Activated CD4-positive, CD25-positive, alpha-beta regulatory T cell (primary cell): ENCODE measurements around the gene KLF7.

Source experiments
- DNase-seq, 4 experiments: peaks; one replicate each; lab custom pipeline; 2025; lab: John Stamatoyannopoulos, UW

The KLF7 gene

GRCh38 chr2:207091928-207092327 is 73.8 kb downstream of the KLF7 start:
- DNase-seq = no peak

- no peak for DNase-seq
Measured at GRCh38 chr2:207091176-207091575, 74.6 kb downstream of the KLF7 start.

- DNase-seq = no peak
Measured at GRCh38 chr2:207090389-207090788, 75.4 kb downstream of the KLF7 start.

- DNase-seq = no peak
Measured at GRCh38 chr2:207088839-207089238, 76.9 kb downstream of the KLF7 start.

GRCh38 chr2:207088276-207088675 is 77.5 kb downstream of the KLF7 start:
- DNase-seq = no peak

GRCh38 chr2:207087046-207087902 is 78.5 kb downstream of the KLF7 start:
- DNase-seq = no peak

GRCh38 chr2:207086136-207086535 is 79.6 kb downstream of the KLF7 start:
- DNase-seq = no peak

GRCh38 chr2:207085110-207085509 is 80.6 kb downstream of the KLF7 start:
- DNase-seq = no peak

- no peak for DNase-seq
Measured at GRCh38 chr2:207083361-207084110, 82.2 kb downstream of the KLF7 start.

- DNase-seq = no peak
Measured at GRCh38 chr2:207082619-207083018, 83.1 kb downstream of the KLF7 start.

GRCh38 chr2:207078186-207078798 is 87.5 kb downstream of the KLF7 start:
- no peak for DNase-seq

- DNase-seq = no peak
Measured at GRCh38 chr2:207077266-207077665, 88.5 kb downstream of the KLF7 start.

GRCh38 chr2:207075456-207075855 is 90.3 kb downstream of the KLF7 start:
- DNase-seq = no peak

GRCh38 chr2:207073801-207074678 is 91.7 kb downstream of the KLF7 start:
- DNase-seq = peak in 2 of 4 experiments; percentile 2

- no peak for DNase-seq
Measured at GRCh38 chr2:207073412-207073800, 92.3 kb downstream of the KLF7 start.

GRCh38 chr2:207072571-207072970 is 93.2 kb downstream of the KLF7 start:
- no peak for DNase-seq

GRCh38 chr2:207071820-207072219 is 93.9 kb downstream of the KLF7 start:
- DNase-seq = no peak

- no peak for DNase-seq
Measured at GRCh38 chr2:207067473-207067872, 98.3 kb downstream of the KLF7 start.

- no peak for DNase-seq
Measured at GRCh38 chr2:207066791-207067460, 98.8 kb downstream of the KLF7 start.

GRCh38 chr2:207066166-207066565 is 99.6 kb downstream of the KLF7 start:
- DNase-seq = no peak

- no peak for DNase-seq
Measured at GRCh38 chr2:207064128-207064690, 101.5 kb downstream of the KLF7 start.
